CD4-positive, alpha-beta T cell treated with Interleukin-12 subunit alpha and Interleukin-12 subunit beta, for 1 hour (primary cell): Measurements from ENCODE around the gene CCDC78.
A peak's percentile ranks its signal among the peaks of the same experiment; 100 is the strongest.

Experiments
- DNase-seq: peaks from one replicate; pipeline ENCODE4 v3.0.0-alpha.2; 2020

CCDC78 gene

GRCh38 chr16:736936-737481 is 10.8 kb upstream of the CCDC78 start:
- DNase-seq: no peak

- no peak for DNase-seq
Measured at GRCh38 chr16:735982-736453, 9.8 kb upstream of the CCDC78 start.

GRCh38 chr16:734981-735881 is 9.0 kb upstream of the CCDC78 start:
- DNase-seq: no peak

- DNase-seq: no peak
Measured at GRCh38 chr16:734208-734980, 8.2 kb upstream of the CCDC78 start.

- DNase-seq: no peak
Measured at GRCh38 chr16:733382-734207, 7.4 kb upstream of the CCDC78 start.

- DNase-seq: no peak
Measured at GRCh38 chr16:732936-733335, 6.7 kb upstream of the CCDC78 start.

GRCh38 chr16:732332-732731 is 6.1 kb upstream of the CCDC78 start:
- no peak for DNase-seq

- no peak for DNase-seq
Measured at GRCh38 chr16:730666-731509, 4.6 kb upstream of the CCDC78 start.

GRCh38 chr16:729768-730665 is 3.8 kb upstream of the CCDC78 start:
- no peak for DNase-seq

- no peak for DNase-seq
Measured at GRCh38 chr16:728890-729744, 2.9 kb upstream of the CCDC78 start.

GRCh38 chr16:728131-728889 is 2.1 kb upstream of the CCDC78 start:
- peak; percentile 75 for DNase-seq

GRCh38 chr16:727291-727977 is 1.2 kb upstream of the CCDC78 start:
- peak; percentile 40 for DNase-seq

- no peak for DNase-seq
Measured at GRCh38 chr16:726188-726437, 130 bp downstream of the CCDC78 start.

GRCh38 chr16:725463-726187 is 618 bp downstream of the CCDC78 start:
- no peak for DNase-seq

- DNase-seq: no peak
Measured at GRCh38 chr16:725041-725376, 1.2 kb downstream of the CCDC78 start.

GRCh38 chr16:724188-725040 is 1.8 kb downstream of the CCDC78 start:
- no peak for DNase-seq

GRCh38 chr16:723695-724094 is 2.5 kb downstream of the CCDC78 start:
- DNase-seq: no peak
